HCT116 (cell line): ENCODE measurements around the gene TBC1D21. TPM values are rescaled to one million over a fixed set of nuclear protein-coding genes. Genes with fewer than 3 reads are reported as not detected.

Experiments used
- ATAC-seq: fragments of 200-7000 bp; cut with Tn5 transposase; 2 replicates; pipeline ENCODE4 v1.9.1; 2020; ENCODE audit warnings: mild to moderate bottlenecking, moderate library complexity
- BruUV-seq: library from RNA; stranded (reverse); fragments of 400-500 nt; replicated peaks from 2 replicates; lab custom pipeline; 2021; lab: Mats Ljungman, UMichigan
- CTCF ChIA-PET: fragments of 300-600 bp; sonication (Branson Sonifier 250); formaldehyde crosslinking; loops from one replicate; lab custom pipeline; 2021; ENCODE audit warnings: antibody characterized with exemption; lab: Charles Lee
- POLR2A ChIA-PET: fragments of 300-600, 350-600 bp; sonication (Branson Sonifier 250); formaldehyde crosslinking; loops from one replicate; lab custom pipeline; 2021; ENCODE audit warnings: antibody characterized with exemption; lab: Charles Lee
- RAD21 ChIA-PET, 2 experiments: fragments of 300-600 bp; sonication (Branson Sonifier 250); formaldehyde crosslinking; loops; one replicate each; lab custom pipeline; 2023; ENCODE audit warnings: low total read pairs in 2 of 2; ENCODE audit not compliant: uncharacterized antibody in 2 of 2, unreplicated experiment in 2 of 2, low non-redundant PET in 1 of 2; lab: Charles Lee
- DNase-seq: peaks from one replicate; pipeline ENCODE4 v3.0.0-alpha.2; 2010; ENCODE audit warnings: low read depth, low spot score
- H2AFZ ChIP-seq: fragments of 200-600 bp; shearing (Covaris generic), sonication (generic); 2 replicates; pipeline ENCODE4 v1.6.1; 2017; ENCODE audit warnings: low read depth, mixed run types, mixed read lengths, antibody characterized with exemption, low read length; ENCODE audit not compliant: poor library complexity, severe bottlenecking
- H3K27ac ChIP-seq: 2 replicates; pipeline ENCODE4 v1.5.1; 2012; ENCODE audit warnings: low read depth, low read length
- H3K27me3 ChIP-seq: fragments of 200-600 bp; sonication (generic); 2 replicates; pipeline ENCODE4 v1.6.1; 2016; ENCODE audit warnings: mixed run types, low read length, mixed read lengths; ENCODE audit not compliant: insufficient read depth
- H3K36me3 ChIP-seq, 2 experiments: fragments of 200-500 bp in 1 of 2; fragments of 200-600 bp in 1 of 2; sonication (Bioruptor generic) in 1 of 2; sonication (generic) in 1 of 2; 2 replicates each; pipeline versions ENCODE4 v1.5.1 to v1.6.1; 2014 to 2016; ENCODE audit warnings: low read length in 2 of 2, inconsistent platforms in 1 of 2, mixed read lengths in 1 of 2, mixed run types in 1 of 2; ENCODE audit not compliant: insufficient read depth in 2 of 2, control insufficient read depth in 1 of 2
- H3K4me1 ChIP-seq, 2 experiments: fragments of 200-600 bp in 1 of 2; sonication (generic) in 1 of 2; 2 replicates each; pipeline versions ENCODE4 v1.5.1 to v1.6.1; 2012 to 2017; ENCODE audit warnings: low read length in 2 of 2, inconsistent platforms in 1 of 2, mild to moderate bottlenecking in 1 of 2, mixed read lengths in 1 of 2, mixed run types in 1 of 2, moderate library complexity in 1 of 2; ENCODE audit not compliant: insufficient read depth in 2 of 2, control insufficient read depth in 1 of 2
- H3K4me2 ChIP-seq: fragments of 200-600 bp; sonication (generic); 2 replicates; pipeline ENCODE4 v1.6.1; 2017; ENCODE audit warnings: mixed run types, low read length, mixed read lengths
- H3K4me3 ChIP-seq, 2 experiments: fragments of 200-600 bp in 1 of 2; sonication (generic) in 1 of 2; replicated peaks in 1 of 2; 2 replicates each; pipeline ENCODE4 v1.5.1; 2011 to 2016; ENCODE audit warnings: low read length in 2 of 2, control low read depth in 1 of 2, low read depth in 1 of 2, mild to moderate bottlenecking in 1 of 2, mixed read lengths in 1 of 2, mixed run types in 1 of 2
- H3K79me2 ChIP-seq: fragments of 200-600 bp; sonication (generic); 2 replicates; pipeline ENCODE4 v1.6.1; 2017; ENCODE audit warnings: mild to moderate bottlenecking, mixed run types, low read length, moderate library complexity, mixed read lengths; ENCODE audit not compliant: insufficient read depth
- H3K9ac ChIP-seq: fragments of 200-600 bp; sonication (generic); 2 replicates; pipeline ENCODE4 v1.6.1; 2016; ENCODE audit warnings: low read length, mixed read lengths
- H3K9me2 ChIP-seq: fragments of 200-600 bp; sonication (generic), shearing (Covaris generic); 2 replicates; pipeline ENCODE4 v1.6.1; 2017; ENCODE audit warnings: mixed run types, mild to moderate bottlenecking, moderate library complexity; ENCODE audit not compliant: insufficient read depth
- H3K9me3 ChIP-seq, 2 experiments: fragments of 200-500 bp in 1 of 2; fragments of 200-600 bp in 1 of 2; sonication (Bioruptor generic) in 1 of 2; sonication (generic) in 1 of 2; 2 replicates each; pipeline ENCODE4 v1.6.1; 2014 to 2017; ENCODE audit warnings: low read length in 2 of 2, mixed read lengths in 2 of 2, inconsistent platforms in 1 of 2, low read depth in 1 of 2, mild to moderate bottlenecking in 1 of 2, mixed run types in 1 of 2, moderate library complexity in 1 of 2; ENCODE audit not compliant: control insufficient read depth in 1 of 2, insufficient read depth in 1 of 2
- H4K20me1 ChIP-seq: fragments of 200-600 bp; sonication (generic), shearing (Covaris generic); 2 replicates; pipeline ENCODE4 v1.6.1; 2017; ENCODE audit warnings: mixed run types, mild to moderate bottlenecking, moderate library complexity; ENCODE audit not compliant: insufficient read depth
- CBX3 ChIP-seq: IDR thresholded peaks from 2 replicates; pipeline ENCODE4 v1.6.1; 2012; ENCODE audit warnings: low read depth
- CEBPB ChIP-seq: IDR thresholded peaks from 2 replicates; pipeline ENCODE4 v1.6.1; 2012; ENCODE audit warnings: low read depth
- EGR1 ChIP-seq: IDR thresholded peaks from 2 replicates; pipeline ENCODE4 v1.6.1; 2012; ENCODE audit warnings: low read depth
- ELF1 ChIP-seq: IDR thresholded peaks from 2 replicates; pipeline ENCODE4 v1.6.1; 2012; ENCODE audit warnings: low read depth, borderline replicate concordance
- EZH2 ChIP-seq: fragments of 200-600 bp; sonication (generic); IDR thresholded peaks from 2 replicates; pipeline ENCODE4 v1.6.1; 2017; ENCODE audit warnings: antibody characterized with exemption, mixed run types
- EZH2phosphoT487 ChIP-seq: fragments of 200-600 bp; IDR thresholded peaks from 2 replicates; pipeline ENCODE4 v1.6.1; 2018; ENCODE audit warnings: antibody characterized with exemption, borderline replicate concordance
- JUND ChIP-seq: IDR thresholded peaks from 2 replicates; pipeline ENCODE4 v1.6.1; 2012
- POLR2A ChIP-seq: IDR thresholded peaks from 2 replicates; pipeline ENCODE4 v1.7.0; 2011; ENCODE audit warnings: borderline replicate concordance; ENCODE audit not compliant: insufficient read depth, insufficient read length; ENCODE audit errors: extremely low read depth
- RAD21 ChIP-seq: IDR thresholded peaks from 2 replicates; pipeline ENCODE4 v1.6.1; 2012; ENCODE audit warnings: low read depth, mild to moderate bottlenecking
- SP1 ChIP-seq: IDR thresholded peaks from 2 replicates; pipeline ENCODE4 v1.6.1; 2012; ENCODE audit warnings: low read depth
- TCF7L2 ChIP-seq: IDR thresholded peaks from 2 replicates; pipeline ENCODE4 v1.7.0; 2011; ENCODE audit warnings: borderline replicate concordance, inconsistent platforms; ENCODE audit not compliant: insufficient read depth, insufficient read length; ENCODE audit errors: extremely low read depth
- ZFX ChIP-seq: fragments of 450-650 bp; IDR thresholded peaks from 2 replicates; pipeline ENCODE4 v1.6.1; 2017
- ZNF274 ChIP-seq: fragments of 200-500 bp; sonication (Bioruptor generic); IDR thresholded peaks from 2 replicates; pipeline ENCODE4 v1.6.1; 2014; ENCODE audit warnings: mild to moderate bottlenecking, low read depth, low read length, inconsistent platforms
- intact Hi-C: fragments of 100-400 bp; cut with micrococcal nuclease; formaldehyde crosslinking; loops from 2 replicates; pipeline ENCODE4 v1.10.0; 2022
- total RNA-seq: library from RNA; stranded (reverse); gene quantifications from one replicate; pipeline ENCODE4 v1.2.1, GENCODE V29; 2021; ENCODE audit not compliant: unreplicated experiment
- TF ChIP-seq, protein P1 (sequence below): IDR thresholded peaks from 2 replicates; pipeline ENCODE4 v1.6.1; 2012
- TF ChIP-seq, protein P2 (sequence below): IDR thresholded peaks from 2 replicates; pipeline ENCODE4 v1.6.1; 2011; ENCODE audit warnings: mild to moderate bottlenecking, low read length, moderate library complexity; ENCODE audit not compliant: insufficient replicate concordance; ENCODE audit errors: extremely low read depth

TBC1D21 gene
- total RNA-seq, 1 experiment from 2014 or later = not detected

DNA sequence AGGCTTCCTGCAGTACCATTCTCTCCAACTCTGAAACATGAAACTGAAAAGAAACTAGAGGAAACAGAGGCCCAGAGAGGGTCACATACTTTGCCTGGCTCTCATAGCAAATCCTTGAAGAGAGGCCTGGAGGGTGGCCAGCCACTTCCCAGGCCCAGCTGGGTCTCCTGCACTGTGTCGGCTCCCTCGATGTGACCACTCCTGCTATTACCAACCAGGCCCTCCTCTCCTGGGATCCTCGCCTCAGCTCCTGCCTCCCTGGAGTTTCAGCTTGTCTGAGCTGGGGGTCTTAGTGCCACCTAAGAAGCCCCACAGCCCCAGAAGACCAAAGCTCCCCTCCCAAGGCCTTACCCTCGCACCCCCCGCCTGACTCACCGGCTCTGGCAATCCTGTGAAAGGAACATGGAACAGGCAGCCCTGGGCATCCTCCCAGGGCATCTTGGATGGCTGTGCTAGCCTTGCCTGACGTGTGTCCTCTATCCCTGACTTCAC lies 57.5 kb downstream of the TBC1D21 start:
- ATAC-seq = no peak
- Histone ChIP-seq H3K4me3 (no peak overlapping the region), H3K27ac (no peak overlapping the region), H3K36me3 (no peaks in the 10 kb centered on the region)
- intact Hi-C loops = no loop called here
- no peak for TF ChIP-seq ELF1
- TF ChIP-seq CEBPB = no peak
- no peak for TF ChIP-seq CBX3
- TF ChIP-seq TCF7L2 = no peak
- no peak for TF ChIP-seq SP1
- TF ChIP-seq ZFX = no peak
- no peak for TF ChIP-seq EZH2phosphoT487
- no peak for TF ChIP-seq EGR1
- no peak for TF ChIP-seq RAD21
- TF ChIP-seq ZNF274 = no peak
- TF ChIP-seq EZH2 = no peak
- no peak for TF ChIP-seq JUND
- TF ChIP-seq, protein P1, sequence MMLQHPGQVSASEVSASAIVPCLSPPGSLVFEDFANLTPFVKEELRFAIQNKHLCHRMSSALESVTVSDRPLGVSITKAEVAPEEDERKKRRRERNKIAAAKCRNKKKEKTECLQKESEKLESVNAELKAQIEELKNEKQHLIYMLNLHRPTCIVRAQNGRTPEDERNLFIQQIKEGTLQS = no peak
- TF ChIP-seq, all 23 proteins: peak for 0
- no peaks in the 10 kb centered on the region for H3K27me3 ChIP-seq
- no peaks in the 10 kb centered on the region for H3K79me2 ChIP-seq
- no peak overlapping the region for H3K9ac ChIP-seq
- RAD21 ChIA-PET = no interaction called here
- peaks cover 15 to 22% of the 10 kb centered on the region in 2 experiments for H3K4me1 ChIP-seq
- no peak for DNase-seq
- CTCF ChIA-PET = no interaction called here
- no peak overlapping the region for H2AFZ ChIP-seq
- no peaks in the 10 kb centered on the region for H4K20me1 ChIP-seq
- no peaks in the 10 kb centered on the region for H3K9me3 ChIP-seq
- BruUV-seq = no TSS peak
- POLR2A ChIA-PET = no interaction called here
- H3K4me2 ChIP-seq = no peak overlapping the region
- no peaks in the 10 kb centered on the region for H3K9me2 ChIP-seq

DNA sequence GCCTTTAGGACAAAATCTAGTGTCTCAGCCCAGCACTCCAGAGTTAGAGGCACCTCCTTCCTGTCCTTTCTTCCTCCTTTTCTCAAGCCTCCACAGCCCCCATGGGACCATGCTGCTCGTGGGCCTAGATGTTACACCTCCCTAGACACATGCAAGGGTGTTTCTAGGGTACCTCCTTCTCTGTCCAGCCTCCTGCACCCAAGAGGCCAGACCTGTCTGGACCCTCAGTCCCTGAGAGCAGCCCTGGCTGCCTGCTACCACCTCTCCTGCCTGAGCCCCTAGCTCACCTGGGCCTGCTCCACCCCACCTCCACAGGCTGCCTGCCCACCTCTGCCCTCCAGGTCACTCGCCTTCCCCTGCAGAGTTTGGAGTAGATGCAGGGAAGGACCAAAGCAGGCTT lies 58.1 kb downstream of the TBC1D21 start:
- Histone ChIP-seq H3K9me3 (no peaks in the 10 kb centered on the region), H3K27ac (no peak overlapping the region), H3K27me3 (no peaks in the 10 kb centered on the region), H2AFZ (no peak overlapping the region), H3K4me2 (no peak overlapping the region), H3K4me1 (peaks cover 15 to 17% of the 10 kb centered on the region in 2 experiments), H3K9ac (no peak overlapping the region), H3K9me2 (no peaks in the 10 kb centered on the region), H3K79me2 (no peaks in the 10 kb centered on the region), H4K20me1 (no peaks in the 10 kb centered on the region), H3K4me3 (no peak overlapping the region), H3K36me3 (no peaks in the 10 kb centered on the region)
- DNase-seq (no peak), ATAC-seq (no peak)
- BruUV-seq = no TSS peak
- ChIA-PET RAD21 (no interaction called here), CTCF (no interaction called here), POLR2A (no interaction called here)
- intact Hi-C loops = no loop called here
- TF ChIP-seq EZH2 (no peak), TCF7L2 (no peak), SP1 (no peak), CBX3 (no peak), RAD21 (no peak), ZFX (no peak), ZNF274 (no peak), POLR2A (no peak)
- TF ChIP-seq, protein P2, sequence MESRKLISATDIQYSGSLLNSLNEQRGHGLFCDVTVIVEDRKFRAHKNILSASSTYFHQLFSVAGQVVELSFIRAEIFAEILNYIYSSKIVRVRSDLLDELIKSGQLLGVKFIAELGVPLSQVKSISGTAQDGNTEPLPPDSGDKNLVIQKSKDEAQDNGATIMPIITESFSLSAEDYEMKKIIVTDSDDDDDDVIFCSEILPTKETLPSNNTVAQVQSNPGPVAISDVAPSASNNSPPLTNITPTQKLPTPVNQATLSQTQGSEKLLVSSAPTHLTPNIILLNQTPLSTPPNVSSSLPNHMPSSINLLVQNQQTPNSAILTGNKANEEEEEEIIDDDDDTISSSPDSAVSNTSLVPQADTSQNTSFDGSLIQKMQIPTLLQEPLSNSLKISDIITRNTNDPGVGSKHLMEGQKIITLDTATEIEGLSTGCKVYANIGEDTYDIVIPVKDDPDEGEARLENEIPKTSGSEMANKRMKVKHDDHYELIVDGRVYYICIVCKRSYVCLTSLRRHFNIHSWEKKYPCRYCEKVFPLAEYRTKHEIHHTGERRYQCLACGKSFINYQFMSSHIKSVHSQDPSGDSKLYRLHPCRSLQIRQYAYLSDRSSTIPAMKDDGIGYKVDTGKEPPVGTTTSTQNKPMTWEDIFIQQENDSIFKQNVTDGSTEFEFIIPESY = no peak
